Measurements from ENCODE around the gene COL9A2. TPM values are rescaled to one million over a fixed set of nuclear protein-coding genes. Genes with fewer than 3 reads are reported as not detected.

COL9A2 gene
- total and polyA plus RNA-seq, 4 donors = 0.19 to 0.75 (median 0.34) TPM

GRCh38 chr1:40303790-40304189 lies 13.3 kb downstream of the COL9A2 start:
- no peak for DNase-seq (ENCODE audit: low spot score)
- Histone ChIP-seq H3K4me3 (ENCODE audit: low read depth in 1 of 3, low read length in 3 of 3) (no peak overlapping the region), H3K27me3 (ENCODE audit: control insufficient read depth in 4 of 4, insufficient read depth in 4 of 4, low read length in 3 of 4) (no peaks in the 10 kb centered on the region), H3K27ac (ENCODE audit: low read depth in 1 of 2, low read length in 2 of 2) (no peak overlapping the region), H3K9ac (ENCODE audit: low read depth in 1 of 2, low read length in 2 of 2) (no peak overlapping the region), H3K9me3 (ENCODE audit: control insufficient read depth in 4 of 4, low read length in 3 of 4) (no peaks in the 10 kb centered on the region), H3K4me1 (ENCODE audit: control insufficient read depth in 4 of 4, insufficient read depth in 4 of 4, low read length in 3 of 4) (no peaks in the 10 kb centered on the region), H3K36me3 (ENCODE audit: control insufficient read depth in 4 of 4, insufficient read depth in 3 of 4, low read depth in 1 of 4, low read length in 3 of 4) (no peaks in the 10 kb centered on the region)
- WGBS = 69% methylated on average over 33 of the region's 33 CpGs
- TF ChIP-seq RAD21 (IDR thresholded peaks at IDR 0.05) (no peak), HNF4A (conservative IDR thresholded peaks at IDR 0.05) (no peak), ZBTB33 (IDR thresholded peaks at IDR 0.05) (no peak), SP1 (IDR thresholded peaks at IDR 0.05) (no peak), NR2F2 (IDR thresholded peaks at IDR 0.05) (no peak), REST (IDR thresholded peaks at IDR 0.05) (no peak), GABPA (IDR thresholded peaks at IDR 0.05 in 1 of 2, conservative IDR thresholded peaks at IDR 0.05 in 1 of 2) (no peak), EGR1 (IDR thresholded peaks at IDR 0.05; ENCODE audit: low read depth in 2 of 2) (no peak), MAX (IDR thresholded peaks at IDR 0.05) (no peak), FOXA1 (IDR thresholded peaks at IDR 0.05) (no peak), RXRA (IDR thresholded peaks at IDR 0.05) (no peak), JUND (IDR thresholded peaks at IDR 0.05) (no peak), HNF4G (IDR thresholded peaks at IDR 0.05) (no peak), YY1 (IDR thresholded peaks at IDR 0.05) (no peak), TAF1 (conservative IDR thresholded peaks at IDR 0.05) (no peak)
- TF ChIP-seq, protein P1, sequence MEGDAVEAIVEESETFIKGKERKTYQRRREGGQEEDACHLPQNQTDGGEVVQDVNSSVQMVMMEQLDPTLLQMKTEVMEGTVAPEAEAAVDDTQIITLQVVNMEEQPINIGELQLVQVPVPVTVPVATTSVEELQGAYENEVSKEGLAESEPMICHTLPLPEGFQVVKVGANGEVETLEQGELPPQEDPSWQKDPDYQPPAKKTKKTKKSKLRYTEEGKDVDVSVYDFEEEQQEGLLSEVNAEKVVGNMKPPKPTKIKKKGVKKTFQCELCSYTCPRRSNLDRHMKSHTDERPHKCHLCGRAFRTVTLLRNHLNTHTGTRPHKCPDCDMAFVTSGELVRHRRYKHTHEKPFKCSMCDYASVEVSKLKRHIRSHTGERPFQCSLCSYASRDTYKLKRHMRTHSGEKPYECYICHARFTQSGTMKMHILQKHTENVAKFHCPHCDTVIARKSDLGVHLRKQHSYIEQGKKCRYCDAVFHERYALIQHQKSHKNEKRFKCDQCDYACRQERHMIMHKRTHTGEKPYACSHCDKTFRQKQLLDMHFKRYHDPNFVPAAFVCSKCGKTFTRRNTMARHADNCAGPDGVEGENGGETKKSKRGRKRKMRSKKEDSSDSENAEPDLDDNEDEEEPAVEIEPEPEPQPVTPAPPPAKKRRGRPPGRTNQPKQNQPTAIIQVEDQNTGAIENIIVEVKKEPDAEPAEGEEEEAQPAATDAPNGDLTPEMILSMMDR (IDR thresholded peaks at IDR 0.05; ENCODE audit: low read depth, low read length, missing input control) = no peak
- TF ChIP-seq, protein P2, sequence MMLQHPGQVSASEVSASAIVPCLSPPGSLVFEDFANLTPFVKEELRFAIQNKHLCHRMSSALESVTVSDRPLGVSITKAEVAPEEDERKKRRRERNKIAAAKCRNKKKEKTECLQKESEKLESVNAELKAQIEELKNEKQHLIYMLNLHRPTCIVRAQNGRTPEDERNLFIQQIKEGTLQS (IDR thresholded peaks at IDR 0.05) = no peak

Data from liver (tissue), 9 donors.